Neural progenitor cell (in vitro differentiated cells): ENCODE results near the gene ATRN. TPM values are rescaled to one million over a fixed set of nuclear protein-coding genes. Genes with fewer than 3 reads are reported as not detected.

Experiments used
- DNase-seq: peaks from one replicate; pipeline ENCODE4 v3.0.0-alpha.2; 2016; ENCODE audit warnings: low spot score
- H2AFZ ChIP-seq: fragments of 200-600 bp; sonication (generic); replicated peaks from 2 replicates; pipeline ENCODE4 v1.6.1; 2016; ENCODE audit warnings: antibody characterized with exemption
- H3F3A ChIP-seq: fragments of 200-600 bp; sonication (generic); 2 replicates; pipeline ENCODE4 v1.6.1; 2016; ENCODE audit warnings: antibody characterized with exemption, low read depth
- H3K27ac ChIP-seq: fragments of 200-600 bp; sonication (generic); 2 replicates; pipeline ENCODE4 v1.5.1; 2016; ENCODE audit warnings: mild to moderate bottlenecking
- H3K27me3 ChIP-seq: fragments of 200-600 bp; sonication (generic); 2 replicates; pipeline ENCODE4 v1.6.1; 2016; ENCODE audit warnings: mild to moderate bottlenecking, moderate library complexity
- H3K36me3 ChIP-seq: fragments of 200-600 bp; sonication (generic); 2 replicates; pipeline ENCODE4 v1.5.1; 2016
- H3K4me1 ChIP-seq: fragments of 200-600 bp; sonication (generic); 2 replicates; pipeline ENCODE4 v1.6.1; 2016; ENCODE audit warnings: mixed run types
- H3K4me2 ChIP-seq: fragments of 200-600 bp; sonication (generic); 2 replicates; pipeline ENCODE4 v1.6.1; 2016
- H3K4me3 ChIP-seq: fragments of 200-600 bp; sonication (generic); 2 replicates; pipeline ENCODE4 v1.5.1; 2016
- H3K79me2 ChIP-seq: fragments of 200-600 bp; sonication (generic); 2 replicates; pipeline ENCODE4 v1.6.1; 2016; ENCODE audit warnings: low read depth
- H3K9ac ChIP-seq: fragments of 200-600 bp; sonication (generic); 2 replicates; pipeline ENCODE4 v1.6.1; 2016
- H3K9me3 ChIP-seq: fragments of 200-600 bp; sonication (generic); 2 replicates; pipeline ENCODE4 v1.5.1; 2016; ENCODE audit warnings: low read depth
- H4K20me1 ChIP-seq: fragments of 200-600 bp; sonication (generic); 2 replicates; pipeline ENCODE4 v1.6.1; 2016; ENCODE audit warnings: low read depth
- H3K27ac Mint-ChIP-seq: 3 replicates; pipeline ENCODE4 v1.8.0; 2021; ENCODE audit warnings: mixed read lengths
- H3K27me3 Mint-ChIP-seq: 2 replicates; pipeline ENCODE4 v1.8.0; 2022; ENCODE audit warnings: low read depth, mild to moderate bottlenecking, inconsistent platforms, moderate library complexity, mixed read lengths; ENCODE audit not compliant: insufficient read depth
- H3K36me3 Mint-ChIP-seq: 3 replicates; pipeline ENCODE4 v1.8.0; 2021; ENCODE audit warnings: mixed read lengths
- H3K4me1 Mint-ChIP-seq: 3 replicates; pipeline ENCODE4 v1.8.0; 2021; ENCODE audit warnings: mixed read lengths
- H3K4me3 Mint-ChIP-seq: 3 replicates; pipeline ENCODE4 v1.8.0; 2021; ENCODE audit warnings: mild to moderate bottlenecking, moderate library complexity, mixed read lengths
- H3K9me3 Mint-ChIP-seq: 3 replicates; pipeline ENCODE4 v1.8.0; 2020; ENCODE audit warnings: mixed read lengths
- CTCF ChIP-seq: fragments of 200-600 bp; sonication (generic); IDR thresholded peaks from 2 replicates; pipeline ENCODE4 v1.5.1; 2017; ENCODE audit warnings: antibody characterized with exemption, mild to moderate bottlenecking
- EZH2 ChIP-seq: fragments of 200-600 bp; sonication (generic); IDR thresholded peaks from 2 replicates; pipeline ENCODE4 v1.6.1; 2017; ENCODE audit warnings: antibody characterized with exemption, mild to moderate bottlenecking, moderate library complexity
- EZH2phosphoT487 ChIP-seq: fragments of 200-600 bp; sonication (generic); IDR thresholded peaks from 2 replicates; pipeline ENCODE4 v1.6.1; 2017; ENCODE audit warnings: antibody characterized with exemption
- total RNA-seq: library from RNA; depleted of rRNA; stranded (reverse); fragments of >200 nt; gene quantifications from 2 replicates; pipeline ENCODE4 v1.2.3, GENCODE V29; 2015; ENCODE audit warnings: low replicate concordance

ATRN gene
- total RNA-seq, 1 donor from 2014 or later, result 36.8 TPM

DNA sequence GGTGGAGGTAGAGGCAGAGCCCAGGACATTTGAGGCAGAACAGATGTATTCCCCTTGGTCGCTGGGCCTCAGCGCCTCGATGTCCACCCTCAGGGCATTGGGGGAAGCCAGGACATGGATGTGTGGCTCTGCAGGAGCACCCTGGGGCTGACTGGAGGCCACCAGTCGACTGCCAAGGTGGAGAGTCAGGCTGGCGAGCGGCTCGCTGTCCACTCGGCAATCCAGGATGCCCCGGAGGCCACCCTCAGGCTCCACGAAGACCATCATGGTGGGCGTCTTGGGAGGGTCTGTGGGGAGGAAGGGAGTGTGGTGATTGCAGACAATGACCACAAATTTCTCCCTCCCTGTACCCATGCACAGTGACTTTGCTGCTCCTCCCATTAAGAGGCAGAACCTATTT, 219.2 kb downstream of the ATRN start:
- Mint-ChIP-seq H3K4me3 (no peak overlapping the region), H3K36me3 (no peaks in the 10 kb centered on the region), H3K9me3 (no peaks in the 10 kb centered on the region), H3K27me3 (peaks cover 19% of the 10 kb centered on the region), H3K27ac (no peak overlapping the region), H3K4me1 (peaks cover 5% of the 10 kb centered on the region)
- Histone ChIP-seq H3K27me3 (peaks cover under 1% of the 10 kb centered on the region), H3F3A (no peaks in the 10 kb centered on the region), H3K36me3 (no peaks in the 10 kb centered on the region), H4K20me1 (no peaks in the 10 kb centered on the region), H3K9ac (no peak overlapping the region), H3K4me1 (no peaks in the 10 kb centered on the region), H3K79me2 (no peaks in the 10 kb centered on the region), H3K4me2 (no peak overlapping the region), H3K27ac (no peak overlapping the region), H3K9me3 (no peaks in the 10 kb centered on the region), H3K4me3 (no peak overlapping the region), H2AFZ (no peak overlapping the region)
- no peak for DNase-seq
- no peak for TF ChIP-seq EZH2
- no peak for TF ChIP-seq CTCF
- no peak for TF ChIP-seq EZH2phosphoT487

DNA sequence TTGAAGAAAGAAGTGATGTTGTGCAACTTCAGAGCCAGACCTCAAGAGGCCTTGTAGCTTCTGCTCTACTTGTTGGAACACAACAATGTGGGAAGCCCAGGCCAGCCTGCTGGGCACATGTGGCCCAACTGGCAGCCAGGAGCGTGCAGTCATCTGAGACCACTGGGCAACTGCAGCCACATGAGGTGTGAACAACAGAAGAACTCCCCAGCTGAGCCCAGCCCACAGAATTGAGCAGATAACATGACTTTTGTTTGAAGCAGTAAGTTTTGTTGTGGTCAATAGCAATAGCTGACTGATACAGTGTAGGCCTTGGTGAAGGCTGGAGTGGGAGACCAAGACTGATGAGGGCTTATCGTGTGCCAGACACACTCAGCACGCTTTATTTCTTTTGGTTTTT, 219.6 kb downstream of the ATRN start:
- H3K4me1 Mint-ChIP-seq, result peaks cover 5% of the 10 kb centered on the region
- Histone ChIP-seq H3K4me2 (no peak overlapping the region), H3F3A (no peaks in the 10 kb centered on the region), H3K27me3 (no peaks in the 10 kb centered on the region), H2AFZ (no peak overlapping the region), H4K20me1 (no peaks in the 10 kb centered on the region), H3K27ac (no peak overlapping the region), H3K36me3 (no peaks in the 10 kb centered on the region), H3K9me3 (no peaks in the 10 kb centered on the region), H3K79me2 (no peaks in the 10 kb centered on the region), H3K4me3 (no peak overlapping the region), H3K9ac (no peak overlapping the region), H3K4me1 (no peaks in the 10 kb centered on the region)
- TF ChIP-seq EZH2, result no peak
- no peak for TF ChIP-seq EZH2phosphoT487
- TF ChIP-seq CTCF, result no peak
- H3K4me3 Mint-ChIP-seq, result no peak overlapping the region
- no peaks in the 10 kb centered on the region for H3K9me3 Mint-ChIP-seq
- H3K27me3 Mint-ChIP-seq, result peaks cover 22% of the 10 kb centered on the region
- H3K27ac Mint-ChIP-seq, result no peak overlapping the region
- no peak for DNase-seq
- H3K36me3 Mint-ChIP-seq, result no peaks in the 10 kb centered on the region

DNA sequence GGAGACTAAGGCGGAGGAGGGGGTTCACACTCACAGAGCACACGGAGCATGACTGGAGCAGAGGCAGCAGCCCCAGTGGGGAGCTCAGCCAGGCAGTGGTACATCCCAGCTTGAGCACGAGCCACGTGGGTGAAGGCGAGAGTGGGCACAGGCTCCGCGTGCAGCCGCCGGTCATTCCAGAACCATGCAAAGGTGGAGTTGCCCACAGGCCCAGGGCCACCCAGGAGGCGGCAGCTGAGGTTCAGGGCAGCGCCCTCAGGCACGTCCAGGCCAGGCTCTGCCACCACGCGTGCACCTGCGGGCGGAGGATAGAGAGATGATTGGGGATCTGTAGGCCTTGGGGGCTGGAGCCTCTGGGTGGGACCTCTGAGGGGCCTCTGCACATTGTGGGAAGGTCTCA, 220.5 kb downstream of the ATRN start:
- H3K9me3 Mint-ChIP-seq, result peaks cover 1% of the 10 kb centered on the region
- H3K4me1 Mint-ChIP-seq, result peaks cover 5% of the 10 kb centered on the region
- Histone ChIP-seq H3K9ac (no peak overlapping the region), H4K20me1 (no peaks in the 10 kb centered on the region), H3K27me3 (no peaks in the 10 kb centered on the region), H3K4me3 (no peak overlapping the region), H3K9me3 (no peaks in the 10 kb centered on the region), H3K27ac (no peak overlapping the region), H3K36me3 (no peaks in the 10 kb centered on the region), H2AFZ (no peak overlapping the region), H3K79me2 (no peaks in the 10 kb centered on the region), H3F3A (no peaks in the 10 kb centered on the region), H3K4me1 (no peaks in the 10 kb centered on the region), H3K4me2 (no peak overlapping the region)
- no peak for DNase-seq
- peaks cover 23% of the 10 kb centered on the region for H3K27me3 Mint-ChIP-seq
- no peak overlapping the region for H3K4me3 Mint-ChIP-seq
- TF ChIP-seq CTCF, result no peak
- no peak for TF ChIP-seq EZH2phosphoT487
- TF ChIP-seq EZH2, result no peak
- no peaks in the 10 kb centered on the region for H3K36me3 Mint-ChIP-seq
- no peak overlapping the region for H3K27ac Mint-ChIP-seq
